CD4-positive, alpha-beta T cell treated with Interleukin-4 for 4 hours (primary cell): ENCODE data around the gene EVL.
"Not testable (repeated sequence)": the region's sequence is repeated elsewhere in the genome, so short reads cannot be mapped to it uniquely, and the experiment has no call there.

Experiments
- DNase-seq: peaks from one replicate; pipeline ENCODE4 v3.0.0-alpha.2; 2020

EVL gene

GRCh38 chr14:100180671-100181070, 115.4 kb downstream of the EVL start:
- not testable (repeated sequence) for DNase-seq

DNA sequence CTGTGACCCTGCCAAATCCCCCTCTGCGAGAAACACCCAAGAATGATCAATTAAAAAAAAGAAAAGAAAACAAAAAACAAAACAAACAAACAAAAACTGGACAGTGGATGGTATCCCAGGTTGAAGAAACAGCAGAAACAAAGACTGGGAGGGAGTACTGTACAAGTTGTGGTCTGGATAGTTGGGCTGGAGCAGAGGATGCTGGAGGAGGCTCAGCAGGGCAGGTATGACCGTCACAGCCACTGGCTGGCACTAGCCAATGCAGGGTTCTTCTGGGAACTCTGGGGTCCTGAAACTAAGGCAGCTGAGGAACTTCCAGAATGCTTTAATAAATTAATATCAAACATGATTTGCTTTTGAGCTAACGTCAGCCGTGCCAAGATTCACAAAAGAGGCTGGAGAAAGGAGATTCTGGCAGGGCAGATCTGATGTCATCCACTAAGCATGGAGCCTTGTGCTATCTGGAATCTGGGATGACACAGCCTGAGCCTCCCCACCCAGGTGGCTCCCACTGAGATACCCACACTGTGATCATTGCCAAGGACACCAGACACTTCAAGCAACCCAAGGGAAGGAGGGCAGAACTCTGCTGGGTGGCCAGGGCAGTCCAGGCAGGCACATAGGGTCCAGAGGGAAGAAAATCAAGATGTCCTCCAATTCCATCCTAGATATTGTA, 116.8 kb downstream of the EVL start:
- not testable (repeated sequence) for DNase-seq

GRCh38 chr14:100187247-100187833, 122.1 kb downstream of the EVL start:
- no peak for DNase-seq

DNA sequence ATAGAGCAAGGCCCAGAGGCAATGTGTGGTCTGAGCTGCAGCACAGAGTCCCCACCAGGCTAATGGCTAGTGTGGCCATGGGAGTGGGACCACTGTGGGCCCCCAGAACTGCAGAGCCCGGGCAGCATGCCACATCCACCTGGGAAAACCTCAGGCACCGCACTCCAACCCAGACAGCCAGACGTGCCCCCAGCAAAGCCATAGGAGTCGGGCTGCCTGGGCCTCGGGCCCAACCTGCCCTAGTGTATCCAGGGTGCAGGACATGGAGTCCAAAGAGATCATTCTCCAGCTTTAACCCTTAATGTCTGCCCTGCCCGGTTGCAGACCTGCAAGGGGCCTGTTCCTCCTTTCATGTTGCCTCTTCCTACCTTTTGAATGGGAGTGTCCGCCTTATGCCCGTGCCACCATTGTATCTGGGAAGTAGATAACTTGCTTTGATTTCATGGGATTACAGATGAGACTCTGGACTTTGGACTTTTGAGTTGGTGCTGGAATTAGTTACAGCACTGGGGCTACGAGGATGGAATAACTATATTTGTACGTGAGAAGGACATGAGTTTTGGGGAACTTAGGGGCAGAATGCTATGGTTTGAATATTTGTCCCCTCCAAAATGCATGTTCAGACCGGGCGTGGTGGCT, 123.3 kb downstream of the EVL start:
- DNase-seq, result no peak

- DNase-seq, result no peak
These were observed 124.9 kb downstream of the EVL start for GRCh38 chr14:100190126-100190525.

DNA sequence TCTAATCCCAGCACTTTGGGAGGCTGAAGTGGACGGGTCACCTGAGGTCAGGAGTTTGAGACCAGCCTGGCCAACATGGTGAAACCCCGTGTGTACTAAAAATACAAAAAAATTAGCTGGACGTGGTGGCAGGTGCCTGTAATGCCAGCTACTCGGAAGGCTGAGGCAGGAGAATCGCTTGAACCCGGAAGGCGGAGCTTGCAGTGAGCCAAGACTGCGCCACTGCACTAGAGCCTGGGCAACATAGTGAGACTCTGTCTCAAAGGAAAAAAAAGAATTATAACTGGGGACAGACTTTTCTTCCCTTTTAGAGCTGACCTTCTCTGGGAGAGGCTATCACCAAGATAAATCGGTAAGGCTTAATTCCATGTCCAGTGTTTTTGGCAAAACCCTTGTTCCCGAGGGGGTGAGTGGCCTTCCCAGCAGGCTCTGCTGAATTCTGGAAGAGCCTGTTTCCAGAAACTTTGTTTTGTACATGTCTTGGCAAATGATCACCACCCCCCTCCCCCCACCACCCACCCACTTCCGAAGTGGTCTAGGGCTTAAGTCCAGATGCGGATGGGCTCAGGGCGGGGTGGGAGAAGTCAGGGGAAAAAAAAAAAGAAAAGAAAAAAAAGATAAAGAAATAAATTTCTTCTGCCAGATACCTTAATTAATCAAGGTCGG, 126.5 kb downstream of the EVL start:
- no peak for DNase-seq

DNA sequence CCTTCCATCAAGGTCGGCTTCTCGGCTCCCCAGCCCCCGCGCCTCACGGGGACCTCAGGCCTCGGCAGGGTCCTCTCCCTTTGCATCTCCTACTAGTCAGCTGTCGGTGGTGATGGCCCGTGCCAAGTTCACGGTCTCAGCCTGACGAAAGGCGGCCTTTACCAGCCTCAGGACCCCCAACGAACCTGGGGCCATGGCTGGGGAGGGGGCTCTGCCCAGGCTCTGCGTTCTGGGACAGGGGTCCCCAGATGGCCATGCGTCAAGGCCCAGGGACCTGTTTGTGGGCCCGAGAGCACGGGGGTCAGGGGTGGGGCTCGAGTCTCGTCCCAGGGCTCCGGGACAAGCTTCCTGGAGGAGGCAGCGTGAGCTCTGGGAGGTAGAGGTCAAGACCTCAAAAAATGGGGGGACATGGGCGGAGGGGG, 127.0 kb downstream of the EVL start:
- DNase-seq, result no peak

DNA sequence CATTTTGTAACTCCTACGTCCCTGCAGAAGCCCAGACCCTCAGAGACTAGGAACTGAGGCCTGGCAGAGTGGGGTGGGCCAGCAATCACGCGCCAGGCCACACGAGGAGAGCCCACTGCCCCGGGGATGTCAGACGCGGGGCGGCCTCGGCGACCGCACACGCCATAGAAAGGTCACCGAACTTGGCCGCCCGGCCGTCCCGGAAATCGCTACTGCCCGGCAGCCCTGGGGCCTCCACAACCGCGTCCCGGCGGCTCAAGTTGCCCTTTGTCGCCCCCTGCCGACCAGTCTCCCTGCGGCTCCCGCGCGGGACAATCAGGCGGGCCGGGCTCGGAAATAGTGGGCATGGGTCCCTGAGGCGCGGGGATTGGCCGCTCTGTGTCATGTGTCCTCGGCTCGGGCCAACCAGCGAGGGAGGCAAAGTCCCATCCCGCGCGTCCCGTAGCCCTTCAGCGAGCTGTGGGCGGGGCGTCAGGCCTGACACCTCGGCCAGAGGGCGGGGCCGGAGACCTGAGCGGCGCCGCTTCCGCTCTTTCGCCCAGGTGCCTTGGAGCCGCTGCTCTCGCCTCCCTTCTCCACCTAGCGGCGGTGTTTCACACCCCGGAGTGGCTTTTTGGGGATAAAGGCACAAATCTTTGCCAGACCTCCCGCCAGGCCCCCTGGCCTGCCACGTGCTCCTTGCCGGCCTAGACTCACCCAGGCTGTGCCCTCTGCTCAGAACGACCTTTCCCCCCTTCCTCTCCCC, 127.6 kb downstream of the EVL start:
- DNase-seq, result peak; percentile 99
